Germinal center (tissue), 1 donor: ENCODE measurements around the gene MAP4.

Source experiments
- DNase-seq: peaks from one replicate; pipeline ENCODE4 v3.0.0; 2012; ENCODE audit warnings: mixed read lengths, low spot score

MAP4 gene

DNA sequence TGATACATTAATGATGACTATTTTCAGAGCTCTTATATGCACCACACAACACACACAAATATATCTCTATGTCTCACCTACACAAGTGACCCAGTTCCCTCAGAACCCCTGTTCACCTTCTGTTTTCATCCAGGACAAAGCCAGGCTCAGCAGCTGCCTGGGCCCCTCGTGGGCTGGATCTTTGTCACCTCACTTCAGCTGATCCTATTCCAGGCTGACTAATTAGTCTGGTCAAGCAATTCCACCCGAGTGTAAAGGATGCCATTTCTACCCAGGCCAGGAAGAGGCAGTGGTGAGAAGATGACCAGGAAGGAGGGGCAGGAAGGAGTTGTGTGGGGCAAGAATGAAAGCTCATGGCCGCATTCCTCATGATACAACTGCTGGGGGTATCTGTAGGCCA, 151.0 kb downstream of the MAP4 start:
- no peak for DNase-seq

DNA sequence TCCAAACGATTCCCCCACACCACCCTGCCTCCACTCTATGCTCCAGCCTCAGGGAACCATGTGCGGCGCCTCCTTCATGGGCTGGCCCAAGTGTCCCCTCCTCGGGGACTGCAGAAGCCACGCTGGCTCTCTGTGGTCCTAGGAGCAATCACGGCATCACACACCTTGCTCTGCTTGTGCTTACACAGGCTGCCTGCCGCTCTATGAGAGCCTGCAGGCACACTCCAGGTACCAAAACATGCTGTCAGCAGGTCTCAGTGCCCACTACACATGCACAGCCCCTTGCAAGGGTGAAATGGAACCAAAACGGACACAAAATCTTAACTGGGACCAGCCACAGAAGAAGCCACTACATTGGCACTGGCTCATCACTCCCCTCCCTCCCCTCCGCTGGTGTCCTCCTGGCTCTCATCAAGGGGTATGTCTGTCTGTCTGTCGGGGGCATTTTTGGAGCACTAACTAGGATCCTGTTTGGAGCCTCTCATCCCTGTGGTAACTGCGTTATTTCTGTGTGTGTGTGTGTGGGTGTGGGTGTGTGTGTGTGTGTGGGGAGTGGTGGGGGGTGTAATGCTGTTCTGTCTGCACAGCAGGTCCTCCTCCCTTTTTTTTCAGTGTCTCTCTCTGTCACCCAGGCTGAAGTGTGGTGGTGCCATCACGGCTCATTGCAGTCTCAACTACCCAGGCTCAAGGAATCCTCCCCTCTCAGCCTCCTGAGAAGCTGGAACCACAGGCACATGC, 152.7 kb downstream of the MAP4 start:
- DNase-seq, result no peak

DNA sequence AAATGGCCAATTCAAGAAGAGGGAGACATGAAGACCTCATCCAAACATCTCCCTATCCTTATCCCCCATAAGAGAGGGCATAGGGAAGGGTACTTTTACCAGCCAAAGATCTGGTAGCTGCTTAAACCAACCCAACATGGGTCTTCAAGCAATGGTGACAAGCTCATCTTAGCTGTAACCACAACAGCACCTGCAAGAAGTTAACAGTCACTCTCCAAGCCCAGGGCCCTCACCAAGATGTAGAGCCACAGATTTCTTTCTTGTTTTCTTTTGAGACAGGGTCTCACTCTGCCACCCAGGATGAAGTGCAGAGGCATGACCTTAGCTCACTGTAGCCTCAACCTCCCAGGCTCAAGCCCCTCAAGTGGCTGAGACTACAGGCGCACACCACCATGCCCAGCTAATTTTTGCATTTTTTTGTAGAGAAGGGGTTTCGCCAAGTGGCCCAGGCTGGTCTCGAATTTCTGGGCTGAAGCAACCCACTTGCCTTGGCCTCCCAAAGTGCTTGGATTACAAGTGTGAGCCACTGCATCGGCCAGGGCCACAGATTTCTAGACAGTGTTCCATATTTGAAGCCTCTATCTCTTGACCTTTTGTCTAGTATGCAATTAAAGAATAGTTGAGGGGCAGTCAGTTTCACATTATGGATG, 156.1 kb downstream of the MAP4 start:
- no peak for DNase-seq

DNA sequence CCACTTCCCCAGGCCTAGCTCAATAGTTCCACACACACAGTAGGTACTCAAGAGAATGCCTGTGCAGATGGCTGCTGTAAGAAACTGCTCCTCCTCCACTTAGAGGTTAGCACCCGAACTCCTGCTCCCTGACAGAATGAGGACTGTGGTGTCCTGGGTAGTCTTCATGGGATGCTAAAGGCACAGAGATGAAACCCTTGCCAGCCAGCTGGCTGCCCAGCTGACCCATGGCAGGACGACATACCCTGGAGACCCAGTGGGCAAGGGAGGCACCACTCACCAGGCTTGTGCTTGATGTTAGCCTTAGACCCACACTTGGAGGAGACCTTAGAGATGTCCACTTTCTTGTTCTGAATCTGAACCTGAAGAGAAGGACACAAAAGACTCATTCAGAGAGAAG, 159.1 kb downstream of the MAP4 start:
- no peak for DNase-seq

DNA sequence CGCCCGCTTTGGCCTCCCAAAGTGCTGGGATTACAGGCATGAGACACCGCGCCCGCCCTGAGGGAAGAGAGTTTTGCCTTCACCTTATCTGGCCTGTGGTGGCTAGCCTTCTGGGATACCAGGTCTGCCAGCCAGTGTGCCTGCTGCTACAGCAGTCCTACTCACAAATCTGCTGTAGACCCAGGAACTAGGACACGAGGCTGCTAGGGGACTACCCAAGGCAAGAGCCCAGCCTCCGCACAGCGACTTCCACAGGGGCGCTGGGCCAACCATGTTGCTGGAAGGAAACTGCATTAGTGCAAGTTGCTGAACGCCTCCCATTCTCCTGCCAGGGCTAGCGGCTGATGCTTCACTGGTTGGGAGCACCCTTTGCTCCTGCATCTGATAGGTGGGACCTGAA, 159.5 kb downstream of the MAP4 start:
- no peak for DNase-seq

DNA sequence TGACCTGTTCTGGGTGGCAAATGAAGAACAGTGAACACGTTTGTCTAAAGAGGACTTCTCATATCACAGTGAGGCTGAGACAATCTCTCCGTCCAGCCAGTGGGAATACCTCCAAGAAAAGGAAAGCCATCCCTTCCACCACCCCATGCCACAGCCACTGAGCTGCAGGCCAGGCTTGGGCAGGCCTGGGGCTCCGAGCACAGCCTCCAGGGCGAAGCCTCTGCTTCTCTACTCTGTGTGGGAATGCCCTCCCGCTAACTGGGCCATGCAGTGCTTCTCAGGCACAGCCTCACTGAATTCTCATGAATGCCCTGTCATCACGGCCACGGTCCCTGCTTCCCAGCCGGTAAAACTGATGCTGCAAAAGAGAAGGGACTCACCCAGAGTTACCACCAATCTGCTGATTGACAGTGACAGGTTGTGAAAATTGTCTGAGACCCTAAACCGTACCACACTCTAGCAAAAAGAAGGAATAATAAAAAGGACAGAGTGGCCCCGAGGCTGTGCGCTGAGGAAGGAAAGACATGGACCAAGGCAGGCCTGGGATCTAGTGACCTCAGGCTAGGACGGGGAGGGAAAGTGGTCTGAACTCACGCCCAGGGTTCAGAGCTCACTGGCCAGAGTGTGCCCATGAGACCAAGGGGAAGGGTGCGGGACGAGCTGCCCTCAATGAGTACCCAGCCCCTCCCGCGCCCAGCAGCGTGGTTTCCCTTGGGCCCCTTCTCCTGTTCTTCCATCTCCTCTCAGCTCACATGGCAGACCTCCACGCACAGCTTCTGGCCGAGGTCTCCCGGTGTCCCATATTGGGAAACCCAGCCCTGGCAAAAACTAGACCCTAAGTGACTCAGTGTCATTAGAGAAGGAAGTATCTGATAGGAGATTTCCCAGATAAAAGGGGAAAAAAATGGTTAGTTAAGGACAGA, 160.5 kb downstream of the MAP4 start:
- no peak for DNase-seq

DNA sequence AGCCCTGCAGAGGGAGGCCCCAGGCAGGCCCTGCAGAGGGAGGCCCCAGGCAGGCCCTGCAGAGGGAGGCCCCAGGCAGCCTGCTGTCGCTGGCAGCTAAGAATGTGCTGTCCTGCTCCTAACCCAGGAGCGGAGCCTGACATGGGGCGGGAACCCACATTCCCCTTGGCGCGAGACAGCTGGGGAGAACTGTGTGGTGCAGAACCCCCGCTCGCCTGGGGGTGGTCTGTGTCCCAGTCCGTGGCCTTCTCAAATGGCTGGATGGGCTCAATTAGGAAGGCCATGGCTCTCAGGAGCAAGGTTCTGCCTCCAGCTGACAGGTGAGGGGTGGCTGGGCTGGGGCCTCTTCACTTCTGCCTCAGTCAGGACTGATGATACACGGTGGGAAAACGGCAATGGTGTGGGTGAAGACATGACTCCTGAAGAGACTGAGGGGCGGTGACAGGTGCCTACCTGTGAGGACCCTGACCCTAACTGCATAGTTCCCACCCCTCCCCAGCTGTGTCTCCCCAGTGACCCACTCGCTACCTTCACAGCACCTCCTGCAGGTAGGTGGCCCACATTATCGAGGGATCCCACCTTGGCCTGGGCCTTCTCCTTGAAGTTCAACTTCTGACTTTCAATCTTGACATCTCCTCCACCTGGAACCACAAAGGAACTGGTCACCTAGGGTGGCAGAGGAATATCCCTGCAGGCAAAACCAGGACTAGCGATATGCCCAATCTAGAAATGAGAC, 161.3 kb downstream of the MAP4 start:
- no peak for DNase-seq

DNA sequence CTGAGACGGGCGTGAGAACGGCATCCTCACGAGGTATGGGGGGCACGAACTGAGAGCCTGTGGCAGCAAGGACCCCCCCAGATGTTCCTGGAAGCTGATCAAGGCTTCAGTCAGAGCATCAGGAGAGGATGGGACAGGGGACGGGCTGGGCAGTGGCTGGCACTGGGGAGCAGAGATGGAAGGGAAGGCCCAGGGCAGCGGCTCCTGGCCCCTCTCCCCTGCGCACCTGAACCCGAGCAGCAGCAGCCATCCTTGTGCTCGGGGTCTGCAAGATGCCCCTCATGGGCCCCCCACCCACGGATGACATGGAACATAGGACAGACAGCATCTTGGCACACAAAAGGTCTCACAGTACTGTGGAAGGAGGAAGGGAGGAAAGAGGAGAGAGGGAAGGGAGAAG, 161.9 kb downstream of the MAP4 start:
- DNase-seq, result no peak

DNA sequence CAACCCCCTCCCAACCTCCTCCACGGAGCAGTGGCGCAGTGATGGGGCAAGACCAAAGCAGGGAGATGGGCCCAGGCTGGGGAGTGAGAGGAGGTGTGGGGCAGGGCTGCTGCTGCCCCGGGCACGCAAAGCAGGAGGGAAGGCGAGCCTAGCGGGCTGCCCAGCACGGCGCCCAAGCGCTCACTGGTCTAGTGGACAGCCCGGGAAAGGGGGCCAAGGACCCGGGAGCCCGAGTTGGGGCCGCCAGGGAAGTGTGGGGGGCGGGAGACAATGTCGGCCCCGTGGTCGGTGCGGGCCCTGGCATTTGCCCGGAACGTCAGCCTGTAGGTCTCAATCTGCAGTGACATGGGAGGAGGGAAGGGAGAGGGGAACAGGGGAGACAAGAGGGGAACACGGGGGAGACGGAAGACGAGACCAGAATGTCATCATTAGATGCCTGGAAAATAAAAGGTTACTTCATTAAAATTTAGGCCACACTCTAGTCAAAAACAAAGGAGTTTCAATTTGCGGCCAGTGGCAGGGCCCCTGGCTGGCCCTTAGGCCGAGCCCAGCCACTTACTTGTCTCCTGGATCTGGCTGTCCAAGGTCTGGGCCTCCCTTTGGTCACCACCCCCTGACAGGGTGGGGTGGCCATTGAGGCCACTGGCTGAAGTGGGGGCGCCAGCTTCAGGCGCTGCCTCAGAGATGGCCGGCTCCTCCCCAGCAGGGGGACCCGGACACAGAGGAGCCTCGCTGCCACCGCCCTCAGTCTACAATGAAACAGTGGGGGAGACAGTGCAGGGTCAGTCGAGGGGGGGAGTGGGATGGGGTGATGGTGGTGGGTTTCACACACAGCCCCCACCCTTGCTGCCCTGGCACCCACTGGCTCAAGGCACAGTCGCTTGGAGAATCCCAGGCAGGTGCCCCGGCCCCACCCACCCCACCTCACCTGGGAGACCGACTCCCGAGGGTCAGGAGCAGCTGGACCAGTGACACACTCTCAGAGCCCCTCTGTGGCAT, 163.3 kb downstream of the MAP4 start:
- no peak for DNase-seq

DNA sequence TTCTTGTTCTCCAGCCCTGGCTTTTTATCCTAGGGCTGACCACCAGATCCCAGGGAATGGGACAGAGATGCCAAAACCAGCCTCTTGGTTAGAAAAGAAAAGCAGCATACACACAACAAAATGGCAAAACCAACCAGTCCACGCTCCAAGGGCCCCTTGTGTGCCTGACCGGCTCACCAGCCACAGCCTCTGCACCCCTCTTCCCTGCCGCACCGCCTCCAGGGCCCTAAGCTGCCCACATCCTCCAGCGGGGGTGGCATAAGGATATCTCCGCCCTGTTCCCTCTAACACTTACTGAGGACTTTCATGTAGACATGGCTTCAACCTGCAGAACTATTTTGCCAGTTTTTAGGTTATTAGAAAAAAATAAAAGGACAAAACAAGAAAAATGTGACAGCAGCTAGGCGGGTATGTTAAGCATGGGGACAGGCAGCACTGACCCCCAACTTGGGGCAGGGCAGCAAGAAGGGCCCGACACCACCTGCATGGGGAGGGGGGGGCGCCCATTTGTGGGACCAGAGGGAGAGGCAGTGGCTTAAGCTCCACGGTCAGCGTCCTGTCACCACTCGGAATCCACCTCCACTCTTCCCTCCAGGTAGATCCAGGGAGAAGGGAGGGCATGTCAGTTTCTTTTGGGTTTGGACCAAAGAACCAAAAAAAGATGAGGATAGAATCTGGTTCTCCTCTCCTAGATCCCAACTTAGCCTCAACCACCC, 164.2 kb downstream of the MAP4 start:
- no peak for DNase-seq

DNA sequence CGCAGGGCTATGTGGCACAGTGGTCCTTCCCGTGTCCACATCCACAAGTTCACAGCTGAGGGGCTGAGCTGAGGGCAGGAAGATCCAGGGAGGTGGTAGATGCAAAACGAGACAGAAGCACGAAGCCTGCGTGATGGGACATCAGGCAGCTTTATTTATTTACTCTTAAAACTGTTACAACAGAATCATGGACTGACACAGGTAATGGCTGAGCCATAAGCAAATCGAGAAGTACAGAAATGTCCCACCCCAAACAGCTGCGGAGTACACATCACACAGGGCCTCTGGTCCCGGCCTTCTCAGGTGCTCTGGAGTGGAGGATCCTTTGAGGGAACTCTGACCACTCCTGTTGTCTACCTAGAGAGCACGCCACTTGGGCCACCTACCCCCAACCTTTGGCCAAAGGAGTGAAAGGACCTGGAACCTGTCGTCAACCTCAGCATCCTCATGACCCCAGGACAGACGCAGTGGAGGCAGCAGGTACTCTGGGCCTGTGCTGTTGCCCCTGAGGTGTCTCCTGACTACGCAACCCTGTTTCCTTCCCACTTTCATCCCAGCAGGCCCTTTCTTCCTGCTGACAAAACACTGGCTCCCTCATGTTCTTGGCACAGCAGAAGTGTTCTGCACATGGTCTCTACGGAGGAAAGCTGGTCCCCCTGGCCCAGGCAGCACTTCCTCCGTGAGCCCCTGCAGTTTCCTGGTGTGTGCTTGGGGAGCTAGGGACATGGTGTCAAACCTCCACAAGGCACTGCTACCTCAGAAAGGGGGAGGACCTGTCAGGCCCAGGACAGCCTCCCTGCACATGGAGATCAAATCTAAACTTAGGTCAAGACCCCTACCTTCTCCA, 165.4 kb downstream of the MAP4 start:
- no peak for DNase-seq

DNA sequence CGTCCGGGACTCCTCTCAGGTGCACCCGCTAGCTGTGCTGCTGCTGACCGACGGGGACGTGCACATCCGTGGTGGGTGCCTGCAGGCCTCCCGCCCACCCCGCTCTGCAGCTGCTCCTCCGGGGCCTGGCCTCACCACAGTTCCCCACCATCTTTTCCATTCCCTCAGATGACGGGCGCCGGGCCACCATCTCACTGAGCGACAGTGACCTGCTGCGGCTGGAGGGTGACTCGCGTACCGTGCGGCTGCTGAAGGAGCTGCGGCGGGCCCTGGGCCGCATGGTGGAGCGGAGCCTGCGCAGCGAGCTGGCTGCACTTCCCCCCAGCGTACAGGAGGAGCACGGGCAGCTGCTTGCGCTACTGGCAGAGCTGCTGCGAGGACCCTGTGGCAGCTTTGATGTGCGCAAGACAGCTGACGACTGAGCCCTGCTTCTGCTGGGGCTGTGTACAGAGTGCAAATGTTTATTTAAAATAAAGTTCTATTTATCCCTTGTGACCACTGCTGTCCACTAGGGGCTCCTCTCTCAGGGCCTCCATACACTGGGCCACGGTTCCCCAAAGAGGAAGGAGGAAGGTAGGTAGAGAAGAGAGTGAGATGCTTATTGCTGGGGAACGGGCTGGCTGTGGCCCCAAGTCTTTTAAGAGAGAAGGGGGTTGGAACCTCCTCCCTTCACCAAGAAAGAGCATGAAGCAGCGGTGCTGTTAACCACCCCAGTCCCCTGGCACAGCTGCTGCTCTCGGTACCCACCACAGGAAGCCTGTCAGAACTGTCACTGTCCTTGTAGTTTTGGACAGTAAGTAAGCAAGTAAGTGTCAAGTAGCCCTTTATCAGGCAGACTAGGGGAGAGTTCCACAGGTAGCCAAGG, 166.3 kb downstream of the MAP4 start:
- DNase-seq, result no peak

DNA sequence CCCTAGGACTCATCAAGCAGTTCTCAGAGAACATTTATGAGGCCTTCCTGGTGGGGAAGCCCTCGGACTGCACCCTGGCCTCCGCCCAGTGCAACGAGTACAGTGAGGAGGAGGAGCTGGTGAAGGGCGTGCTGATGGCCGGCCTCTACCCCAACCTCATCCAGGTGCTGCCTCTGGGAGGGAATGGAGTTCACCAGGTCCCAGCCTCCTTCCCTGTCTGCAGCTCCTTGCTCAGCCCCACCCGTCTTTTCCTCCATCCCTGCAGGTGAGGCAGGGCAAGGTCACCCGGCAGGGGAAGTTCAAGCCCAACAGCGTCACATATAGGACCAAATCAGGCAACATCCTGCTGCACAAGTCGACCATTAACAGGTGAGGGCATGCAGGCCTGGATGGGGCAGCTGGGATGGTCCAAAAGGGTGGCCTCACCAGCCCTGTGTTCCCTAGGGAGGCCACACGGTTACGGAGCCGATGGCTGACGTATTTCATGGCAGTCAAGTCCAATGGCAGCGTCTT, 167.0 kb downstream of the MAP4 start:
- DNase-seq, result no peak

DNA sequence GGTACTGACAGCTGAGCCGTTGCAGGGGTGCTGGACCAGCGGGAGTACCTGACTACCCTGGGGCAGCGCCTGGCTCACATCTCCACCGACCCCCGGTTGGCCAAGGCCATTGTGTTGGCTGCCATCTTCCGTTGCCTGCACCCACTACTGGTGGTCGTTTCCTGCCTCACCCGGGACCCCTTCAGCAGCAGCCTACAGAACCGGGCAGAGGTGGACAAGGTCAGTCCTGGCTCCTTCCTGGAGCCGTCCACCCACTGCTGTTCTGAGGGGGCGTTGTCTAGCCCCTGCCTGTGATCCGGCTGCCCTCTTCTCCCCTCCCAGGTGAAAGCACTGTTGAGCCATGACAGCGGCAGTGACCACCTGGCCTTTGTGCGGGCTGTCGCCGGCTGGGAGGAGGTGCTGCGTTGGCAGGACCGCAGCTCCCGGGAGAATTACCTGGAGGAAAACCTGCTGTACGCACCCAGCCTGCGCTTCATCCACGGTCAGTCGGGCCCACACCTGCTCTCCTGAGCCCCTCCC, 167.6 kb downstream of the MAP4 start:
- no peak for DNase-seq

DNA sequence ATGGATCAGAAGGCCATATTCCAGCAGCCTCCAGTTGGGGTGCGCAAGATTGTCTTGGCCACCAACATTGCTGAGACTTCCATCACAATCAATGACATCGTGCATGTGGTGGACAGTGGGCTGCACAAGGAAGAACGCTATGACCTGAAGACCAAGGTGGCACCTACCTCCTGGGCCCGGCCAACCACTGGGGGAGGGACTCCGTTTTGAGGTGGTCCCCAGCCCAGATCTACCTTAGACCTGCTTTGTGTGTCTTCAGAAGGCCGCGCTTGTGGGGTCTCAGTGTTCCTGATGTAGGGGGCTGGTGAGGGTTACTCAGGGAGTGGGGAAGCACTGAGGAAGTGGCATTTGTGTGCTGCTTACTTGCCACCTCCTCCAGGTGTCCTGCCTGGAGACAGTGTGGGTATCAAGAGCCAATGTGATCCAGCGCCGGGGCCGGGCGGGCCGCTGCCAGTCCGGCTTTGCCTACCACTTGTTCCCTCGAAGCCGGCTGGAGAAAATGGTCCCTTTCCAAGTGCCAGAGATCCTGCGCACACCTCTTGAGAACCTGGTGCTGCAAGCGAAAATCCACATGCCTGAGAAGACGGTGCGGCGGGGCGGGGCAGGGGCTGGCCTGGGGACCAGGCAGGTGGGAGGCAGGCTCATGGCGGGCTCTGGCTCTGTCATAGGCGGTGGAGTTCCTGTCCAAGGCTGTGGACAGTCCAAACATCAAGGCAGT, 168.3 kb downstream of the MAP4 start:
- DNase-seq, result no peak

DNA sequence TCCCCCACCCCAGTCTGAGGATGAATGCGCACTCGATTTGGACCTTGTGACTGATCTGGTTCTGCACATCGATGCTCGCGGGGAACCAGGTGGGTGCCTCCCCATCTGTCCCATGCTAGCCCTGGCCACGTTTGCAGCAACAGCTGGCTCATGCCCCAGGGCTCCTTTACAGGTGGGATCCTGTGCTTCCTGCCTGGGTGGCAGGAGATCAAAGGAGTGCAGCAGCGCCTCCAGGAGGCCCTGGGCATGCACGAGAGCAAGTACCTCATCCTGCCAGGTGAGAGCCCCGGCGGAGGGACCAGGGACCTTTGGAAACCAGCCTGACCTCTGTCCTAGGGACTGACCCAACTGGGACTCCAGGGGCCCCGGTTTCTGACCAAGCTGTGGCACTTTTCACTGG, 169.0 kb downstream of the MAP4 start:
- no peak for DNase-seq

DNA sequence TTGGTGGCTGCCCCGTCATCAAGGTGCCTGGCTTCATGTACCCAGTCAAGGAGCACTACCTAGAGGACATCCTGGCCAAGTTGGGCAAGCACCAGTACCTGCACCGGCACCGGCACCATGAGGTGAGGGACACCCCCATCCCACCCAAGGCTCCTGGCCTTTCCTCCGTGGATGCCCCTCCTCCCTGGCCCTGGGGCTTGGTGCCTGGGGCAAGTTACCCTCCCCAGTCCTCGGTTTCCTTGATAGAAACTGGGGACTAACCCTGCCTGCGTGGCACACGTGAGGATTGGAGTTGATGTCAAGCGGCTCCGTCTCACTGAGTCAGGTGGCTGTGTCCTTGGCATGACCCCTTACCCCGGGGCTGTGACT, 169.4 kb downstream of the MAP4 start:
- no peak for DNase-seq
